ENCODE results near the gene SERPIND1.

GRCh38 chr22:20783300-20783673 lies 9.4 kb downstream of the SERPIND1 start:
- TF ChIP-seq HOXC10 (CRISPR knock-in tag; IDR thresholded peaks at IDR 0.05) (no peak), CTCF (tag by site-specific recombination; IDR thresholded peaks at IDR 0.05) (no peak), ZBTB1 (tag by site-specific recombination; IDR thresholded peaks at IDR 0.05) (no peak), ZNF654 (tag by site-specific recombination; IDR thresholded peaks at IDR 0.05; ENCODE audit: low read depth) (no peak), ZNF580 (tag by site-specific recombination; IDR thresholded peaks at IDR 0.05) (no peak), ELK4 (IDR thresholded peaks at IDR 0.05; ENCODE audit: borderline replicate concordance, low read depth, low read length) (no peak), ZNF10 (tag by site-specific recombination; IDR thresholded peaks at IDR 0.05) (no peak), PRDM10 (tag by site-specific recombination; IDR thresholded peaks at IDR 0.05) (no peak), ZNF335 (tag by site-specific recombination; conservative IDR thresholded peaks at IDR 0.05) (no peak), ZNF792 (tag by site-specific recombination; IDR thresholded peaks at IDR 0.05) (no peak), ZNF274 (IDR thresholded peaks at IDR 0.05; ENCODE audit: low read length) (no peak), ZNF274 (tag by site-specific recombination; IDR thresholded peaks at IDR 0.05; ENCODE audit: borderline replicate concordance) (no peak)

Measured in HEK293 (cell line).